OCI-LY3 (cell line): ENCODE results near the gene ARHGEF28.

Experiments used
- H2AFZ ChIP-seq: fragments of 200-600, 300-600 bp; shearing (Covaris generic); 2 replicates; pipeline ENCODE4 v1.6.0; 2014; ENCODE audit warnings: antibody characterized with exemption, low read depth, low read length
- H3K27ac ChIP-seq: fragments of 200-600, 300-600 bp; sonication (generic); 2 replicates; pipeline ENCODE4 v1.5.1; 2014; ENCODE audit warnings: mild to moderate bottlenecking, low read length, moderate library complexity, mixed read lengths
- H3K27me3 ChIP-seq: fragments of 200-600, 300-600 bp; sonication (generic); 2 replicates; pipeline ENCODE4 v1.6.1; 2014; ENCODE audit warnings: low read depth, low read length, mixed read lengths
- H3K36me3 ChIP-seq: fragments of 200-600, 300-600 bp; sonication (generic); replicated peaks from 2 replicates; pipeline ENCODE3; 2014; ENCODE audit warnings: low read depth, low read length, mixed read lengths
- H3K4me1 ChIP-seq: fragments of 300-600, 200-600 bp; sonication (generic); 2 replicates; pipeline ENCODE4 v1.6.1; 2014; ENCODE audit warnings: low read length, mixed read lengths
- H3K4me2 ChIP-seq: fragments of 200-600, 300-600 bp; sonication (generic); 2 replicates; pipeline ENCODE4 v1.6.1; 2014; ENCODE audit warnings: low read length, mixed read lengths
- H3K4me3 ChIP-seq: fragments of 300-600, 200-600 bp; sonication (generic); 2 replicates; pipeline ENCODE4 v1.5.1; 2014; ENCODE audit warnings: antibody characterized with exemption, mild to moderate bottlenecking, low read length, moderate library complexity
- H3K79me2 ChIP-seq: fragments of 300-600, 200-600 bp; shearing (Covaris generic); 2 replicates; pipeline ENCODE4 v1.6.1; 2014; ENCODE audit warnings: mild to moderate bottlenecking, low read length, mixed read lengths
- H3K9ac ChIP-seq: fragments of 300-600, 200-600 bp; shearing (Covaris generic); 2 replicates; pipeline ENCODE4 v1.6.0; 2014; ENCODE audit warnings: mild to moderate bottlenecking, low read length, moderate library complexity
- H3K9me3 ChIP-seq: fragments of 200-600, 300-600 bp; shearing (Covaris generic); 2 replicates; pipeline ENCODE4 v1.6.1; 2014; ENCODE audit warnings: low read length, mixed read lengths; ENCODE audit not compliant: insufficient read depth
- H4K20me1 ChIP-seq: fragments of 200-600, 300-600 bp; sonication (generic); 2 replicates; pipeline ENCODE4 v1.6.1; 2016; ENCODE audit warnings: low read length, mixed read lengths; ENCODE audit not compliant: insufficient read depth
- EZH2phosphoT487 ChIP-seq: fragments of 200-600 bp; shearing (Covaris generic); IDR thresholded peaks from 2 replicates; pipeline ENCODE4 v1.6.1; 2018; ENCODE audit warnings: antibody characterized with exemption, mixed run types, low read depth
- TF ChIP-seq, protein P1 (sequence below): fragments of 200-600, 300-600 bp; sonication (generic); IDR thresholded peaks from 2 replicates; pipeline ENCODE4 v1.5.1; 2014; ENCODE audit warnings: antibody characterized with exemption, low read length, low read depth

The ARHGEF28 gene

DNA sequence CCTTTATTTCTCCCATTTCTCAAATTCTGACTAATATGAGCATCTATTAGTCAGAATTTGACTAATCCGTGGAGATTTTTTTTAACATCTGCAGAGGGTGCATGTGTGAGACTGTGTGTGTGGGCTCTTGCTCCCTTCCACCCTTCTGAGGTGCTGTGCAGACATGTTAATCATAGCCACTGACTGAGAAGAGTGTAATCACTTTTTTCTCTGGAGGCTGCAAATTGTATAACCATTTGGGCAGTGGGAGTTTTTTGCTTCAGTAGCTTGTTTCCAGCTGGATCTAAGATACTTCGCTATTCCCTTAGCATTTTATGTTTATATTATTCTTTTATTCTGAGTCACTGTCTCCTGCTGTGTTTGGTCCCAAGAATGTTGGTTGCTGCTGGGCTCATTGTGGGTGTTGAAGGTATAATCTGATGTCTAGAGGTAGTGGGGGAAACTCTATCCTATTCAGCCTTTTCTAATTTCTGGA, 66.2 kb downstream of the ARHGEF28 start:
- TF ChIP-seq EZH2phosphoT487, result no peak
- TF ChIP-seq, protein P1, sequence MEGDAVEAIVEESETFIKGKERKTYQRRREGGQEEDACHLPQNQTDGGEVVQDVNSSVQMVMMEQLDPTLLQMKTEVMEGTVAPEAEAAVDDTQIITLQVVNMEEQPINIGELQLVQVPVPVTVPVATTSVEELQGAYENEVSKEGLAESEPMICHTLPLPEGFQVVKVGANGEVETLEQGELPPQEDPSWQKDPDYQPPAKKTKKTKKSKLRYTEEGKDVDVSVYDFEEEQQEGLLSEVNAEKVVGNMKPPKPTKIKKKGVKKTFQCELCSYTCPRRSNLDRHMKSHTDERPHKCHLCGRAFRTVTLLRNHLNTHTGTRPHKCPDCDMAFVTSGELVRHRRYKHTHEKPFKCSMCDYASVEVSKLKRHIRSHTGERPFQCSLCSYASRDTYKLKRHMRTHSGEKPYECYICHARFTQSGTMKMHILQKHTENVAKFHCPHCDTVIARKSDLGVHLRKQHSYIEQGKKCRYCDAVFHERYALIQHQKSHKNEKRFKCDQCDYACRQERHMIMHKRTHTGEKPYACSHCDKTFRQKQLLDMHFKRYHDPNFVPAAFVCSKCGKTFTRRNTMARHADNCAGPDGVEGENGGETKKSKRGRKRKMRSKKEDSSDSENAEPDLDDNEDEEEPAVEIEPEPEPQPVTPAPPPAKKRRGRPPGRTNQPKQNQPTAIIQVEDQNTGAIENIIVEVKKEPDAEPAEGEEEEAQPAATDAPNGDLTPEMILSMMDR, result no peak
- Histone ChIP-seq H3K9ac (0 out of 2 replicates have a peak overlapping the region, but pooled peaks have one; percentile 6), H3K4me3 (peak overlapping the region; percentile 2; the same call in 1 of the 2 replicates), H3K27ac (peak overlapping the region; percentile 58), H3K4me1 (peaks cover 43% of the 10 kb centered on the region), H4K20me1 (no peaks in the 10 kb centered on the region), H3K79me2 (no peaks in the 10 kb centered on the region), H3K9me3 (no peaks in the 10 kb centered on the region), H3K36me3 (no peaks in the 10 kb centered on the region), H2AFZ (no peak overlapping the region), H3K27me3 (no peaks in the 10 kb centered on the region), H3K4me2 (peak overlapping the region; percentile 58)

DNA sequence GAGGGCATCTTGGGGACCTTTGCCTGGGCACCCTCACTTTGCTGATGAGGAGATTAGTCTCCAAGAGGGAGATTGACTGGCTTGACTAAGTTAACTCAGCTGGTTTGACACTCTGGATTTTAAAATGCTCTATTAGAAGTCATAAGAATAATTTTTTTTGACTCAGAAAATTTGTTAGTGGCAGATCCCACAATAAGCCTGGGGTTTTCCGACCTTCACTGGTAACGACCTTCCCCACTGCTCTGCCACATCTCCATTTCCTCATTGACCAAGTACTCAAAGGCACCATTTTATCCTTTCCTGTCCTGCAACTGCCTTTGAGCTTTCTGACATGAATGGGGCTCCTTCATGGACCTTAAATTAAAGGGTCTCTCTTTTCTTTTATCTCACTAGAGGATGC, 67.0 kb downstream of the ARHGEF28 start:
- peak overlapping the region; percentile 58 for H3K4me2 ChIP-seq
- 0 out of 2 replicates have a peak overlapping the region, but pooled peaks have one; percentile 6 for H2AFZ ChIP-seq
- H3K79me2 ChIP-seq, result no peaks in the 10 kb centered on the region
- no peaks in the 10 kb centered on the region for H4K20me1 ChIP-seq
- H3K9me3 ChIP-seq, result no peaks in the 10 kb centered on the region
- peak overlapping the region; percentile 66 for H3K27ac ChIP-seq
- H3K27me3 ChIP-seq, result no peaks in the 10 kb centered on the region
- TF ChIP-seq, protein P1, result no peak
- no peak for TF ChIP-seq EZH2phosphoT487
- peak overlapping the region; percentile 2; the same call in 1 of the 2 replicates for H3K4me3 ChIP-seq
- no peaks in the 10 kb centered on the region for H3K36me3 ChIP-seq
- H3K9ac ChIP-seq, result peak overlapping the region; percentile 8; the same call in 1 of the 2 replicates
- H3K4me1 ChIP-seq, result peaks cover 39% of the 10 kb centered on the region

DNA sequence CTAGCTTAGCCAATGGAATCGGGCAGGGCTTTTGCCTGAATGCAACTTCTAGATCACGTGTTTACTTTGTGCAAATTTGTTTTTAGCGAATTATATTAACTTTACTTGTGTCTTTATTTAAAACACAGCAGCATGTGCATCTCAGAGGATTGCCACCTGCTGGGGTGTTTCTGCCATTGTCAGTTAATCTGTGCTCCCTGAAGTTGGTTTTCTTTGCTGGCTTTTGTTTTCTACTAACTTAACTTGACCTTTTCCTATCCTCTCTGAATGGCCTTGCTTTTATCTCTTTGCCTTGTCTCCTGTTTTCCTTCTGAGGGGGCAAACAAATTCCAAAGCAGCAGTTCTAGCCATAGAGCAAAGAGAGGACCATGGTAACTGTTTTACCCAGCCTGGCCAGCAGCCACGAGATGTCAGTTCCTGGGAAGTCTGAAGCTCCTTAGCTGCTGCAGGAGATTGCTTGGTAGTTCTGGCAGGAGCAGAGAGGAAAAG, 67.6 kb downstream of the ARHGEF28 start:
- TF ChIP-seq, protein P1, result peak; percentile 53
- TF ChIP-seq EZH2phosphoT487, result no peak
- Histone ChIP-seq H3K9ac (peak overlapping the region; percentile 12; the same call in 1 of the 2 replicates), H3K27me3 (no peaks in the 10 kb centered on the region), H2AFZ (peak overlapping the region; percentile 90), H3K9me3 (no peaks in the 10 kb centered on the region), H3K4me3 (peak overlapping the region; percentile 27), H3K79me2 (no peaks in the 10 kb centered on the region), H3K27ac (peak overlapping the region; percentile 66), H3K4me1 (peaks cover 39% of the 10 kb centered on the region), H3K36me3 (no peaks in the 10 kb centered on the region), H4K20me1 (no peaks in the 10 kb centered on the region), H3K4me2 (peak overlapping the region; percentile 58)

DNA sequence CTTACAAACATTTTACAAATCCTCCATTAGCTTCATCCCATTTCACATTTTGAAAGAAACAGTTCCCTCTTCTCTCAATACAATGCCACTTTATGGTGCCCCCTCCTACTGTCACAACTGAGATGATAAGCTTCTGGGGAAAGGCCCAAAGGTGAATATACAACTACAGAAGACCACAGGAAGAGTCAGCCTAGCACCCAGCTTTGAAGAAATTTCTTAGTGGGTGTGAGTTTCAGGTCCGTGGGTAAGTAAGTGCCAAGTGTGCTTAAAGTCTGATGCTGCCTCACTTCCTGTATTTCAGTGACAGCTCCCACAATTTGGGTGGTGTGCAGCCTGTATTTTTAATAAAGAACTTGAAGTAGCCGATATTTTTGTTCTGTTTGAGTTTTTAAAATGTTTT, 68.1 kb downstream of the ARHGEF28 start:
- Histone ChIP-seq H3K9me3 (no peaks in the 10 kb centered on the region), H3K4me1 (peaks cover 39% of the 10 kb centered on the region), H3K27me3 (no peaks in the 10 kb centered on the region), H3K4me2 (peak overlapping the region; percentile 58), H3K9ac (peak overlapping the region; percentile 12; the same call in 1 of the 2 replicates), H3K27ac (peak overlapping the region; percentile 66), H3K36me3 (no peaks in the 10 kb centered on the region), H3K4me3 (peak overlapping the region; percentile 27), H4K20me1 (no peaks in the 10 kb centered on the region), H2AFZ (peak overlapping the region; percentile 90), H3K79me2 (no peaks in the 10 kb centered on the region)
- TF ChIP-seq, protein P1, result no peak
- TF ChIP-seq EZH2phosphoT487, result no peak
